AG10803 (cell line): ENCODE data around the gene ATAD3C.
"Not testable (repeated sequence)": the region's sequence is repeated elsewhere in the genome, so short reads cannot be mapped to it uniquely, and the experiment has no call there.

ENCODE experiments used
- DNase-seq: peaks from one replicate; pipeline ENCODE4 v3.0.0; 2010; ENCODE audit warnings: low read depth
- H3K4me3 ChIP-seq: 2 replicates; pipeline ENCODE4 v1.5.1; 2011; ENCODE audit warnings: mild to moderate bottlenecking, low read length, control low read depth
- TF ChIP-seq, protein P1 (sequence below): conservative IDR thresholded peaks from 2 replicates; pipeline ENCODE4 v1.5.1; 2011; ENCODE audit warnings: mild to moderate bottlenecking, low read length, control low read depth, inconsistent platforms

The ATAD3C gene

DNA sequence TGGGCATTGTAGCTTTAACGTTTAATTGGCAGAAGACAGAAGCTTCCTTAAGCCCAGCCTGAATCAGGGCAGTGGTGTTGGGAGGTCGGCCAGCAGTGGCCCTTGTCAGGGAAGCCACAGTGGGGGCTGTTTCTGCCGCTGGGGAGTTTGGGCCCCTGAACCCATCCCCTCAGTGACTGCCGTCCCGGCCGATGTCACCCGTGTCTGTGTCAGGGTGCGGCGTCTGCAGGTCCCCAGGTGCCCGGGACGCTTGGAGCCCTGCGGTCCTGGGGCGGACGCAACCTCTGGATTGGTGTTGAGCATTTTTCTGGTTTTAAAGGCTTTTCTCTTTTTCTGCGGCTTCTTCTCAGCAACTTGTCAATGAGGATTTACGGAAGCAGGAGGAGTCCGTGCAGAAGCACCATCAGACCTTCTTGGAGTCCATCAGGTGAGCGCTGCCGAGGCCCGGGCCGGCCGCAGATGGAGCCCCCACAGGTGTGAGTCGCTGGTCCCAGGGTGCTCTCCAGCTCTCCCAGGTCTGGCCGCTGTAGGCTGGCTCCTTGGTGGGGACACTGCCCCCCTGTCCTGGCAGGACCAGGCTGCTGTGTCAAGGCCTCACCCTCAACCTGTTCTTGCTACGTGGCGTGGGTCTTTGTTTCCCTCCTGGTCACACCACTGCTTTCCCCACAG is 2.3 kb downstream of the ATAD3C start:
- no peak overlapping the region for H3K4me3 ChIP-seq
- DNase-seq, result no peak
- TF ChIP-seq, protein P1, sequence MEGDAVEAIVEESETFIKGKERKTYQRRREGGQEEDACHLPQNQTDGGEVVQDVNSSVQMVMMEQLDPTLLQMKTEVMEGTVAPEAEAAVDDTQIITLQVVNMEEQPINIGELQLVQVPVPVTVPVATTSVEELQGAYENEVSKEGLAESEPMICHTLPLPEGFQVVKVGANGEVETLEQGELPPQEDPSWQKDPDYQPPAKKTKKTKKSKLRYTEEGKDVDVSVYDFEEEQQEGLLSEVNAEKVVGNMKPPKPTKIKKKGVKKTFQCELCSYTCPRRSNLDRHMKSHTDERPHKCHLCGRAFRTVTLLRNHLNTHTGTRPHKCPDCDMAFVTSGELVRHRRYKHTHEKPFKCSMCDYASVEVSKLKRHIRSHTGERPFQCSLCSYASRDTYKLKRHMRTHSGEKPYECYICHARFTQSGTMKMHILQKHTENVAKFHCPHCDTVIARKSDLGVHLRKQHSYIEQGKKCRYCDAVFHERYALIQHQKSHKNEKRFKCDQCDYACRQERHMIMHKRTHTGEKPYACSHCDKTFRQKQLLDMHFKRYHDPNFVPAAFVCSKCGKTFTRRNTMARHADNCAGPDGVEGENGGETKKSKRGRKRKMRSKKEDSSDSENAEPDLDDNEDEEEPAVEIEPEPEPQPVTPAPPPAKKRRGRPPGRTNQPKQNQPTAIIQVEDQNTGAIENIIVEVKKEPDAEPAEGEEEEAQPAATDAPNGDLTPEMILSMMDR, result no peak

DNA sequence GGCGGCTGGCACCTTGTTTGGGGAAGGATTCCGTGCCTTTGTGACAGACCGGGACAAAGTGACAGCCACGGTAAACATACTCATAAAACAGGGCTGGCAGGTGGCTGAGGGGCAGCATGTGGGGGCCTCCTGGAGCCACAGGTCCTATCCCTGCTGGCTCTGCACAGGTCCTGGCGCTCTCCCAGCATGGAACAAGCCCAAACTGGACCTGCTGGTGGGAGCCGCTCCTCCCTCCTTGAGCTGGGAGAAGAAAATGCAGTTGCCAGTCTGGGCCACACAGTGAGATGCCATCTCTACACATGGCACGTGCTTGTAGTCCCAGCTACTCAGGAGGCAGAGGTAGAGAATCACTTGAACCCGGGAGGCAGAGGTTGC is 2.9 kb downstream of the ATAD3C start:
- not testable (repeated sequence) for H3K4me3 ChIP-seq, DNase-seq

DNA sequence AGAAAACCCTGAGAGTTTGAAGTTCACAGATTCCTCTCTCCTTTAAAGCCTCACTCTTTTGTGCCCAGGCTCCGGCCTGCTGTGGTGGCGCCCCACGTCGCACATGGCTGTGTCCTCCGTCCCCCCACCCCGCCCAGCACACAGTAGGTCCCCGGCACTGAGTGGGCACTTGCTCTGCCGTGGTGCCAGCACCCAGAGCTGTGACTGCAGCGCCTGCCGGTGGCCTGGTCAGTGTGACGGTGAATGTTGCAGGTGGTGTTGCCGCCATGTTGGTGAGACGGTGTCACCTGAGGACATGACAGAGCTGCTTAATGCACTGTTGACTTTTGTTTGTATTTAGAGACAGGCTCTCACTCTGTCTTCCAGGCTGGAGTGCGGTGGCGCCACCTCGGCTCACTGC is 3.4 kb downstream of the ATAD3C start:
- TF ChIP-seq, protein P1, result no peak
- H3K4me3 ChIP-seq, result no peak overlapping the region
- DNase-seq, result no peak

DNA sequence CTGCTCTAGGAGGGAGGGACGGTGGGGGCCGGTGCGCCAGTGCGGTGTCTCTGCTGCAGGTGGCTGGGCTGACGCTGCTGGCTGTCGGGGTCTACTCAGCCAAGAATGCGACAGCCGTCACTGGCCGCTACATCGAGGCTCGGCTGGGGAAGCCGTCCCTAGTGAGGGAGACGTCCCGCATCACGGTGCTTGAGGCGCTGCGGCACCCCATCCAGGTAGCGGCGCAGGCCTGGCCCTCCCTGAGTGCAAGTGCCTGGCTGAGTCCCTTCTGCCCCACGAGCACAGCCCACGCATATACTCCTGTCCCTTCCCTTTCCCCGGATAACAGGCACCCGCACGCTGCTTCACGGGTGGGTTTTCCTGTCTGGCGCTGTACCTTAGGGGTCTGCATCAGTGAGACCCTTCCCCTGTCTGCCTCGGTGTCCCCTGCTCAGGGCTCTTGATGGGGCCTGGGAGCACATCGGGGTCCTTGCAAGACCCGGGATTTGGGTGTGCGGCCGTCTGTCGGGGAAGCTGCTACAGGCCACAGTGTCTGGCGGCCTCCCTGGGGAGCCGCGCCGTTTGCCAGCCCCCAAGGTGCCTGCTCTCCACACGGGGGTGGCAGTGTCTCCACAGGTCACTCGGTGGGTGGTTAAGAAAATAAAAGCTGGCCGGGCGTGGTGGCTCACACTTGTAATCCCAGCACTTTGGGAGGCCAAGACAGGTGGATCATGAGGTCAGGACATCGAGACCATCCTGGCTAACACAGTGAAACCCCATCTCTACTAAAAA is 5.0 kb downstream of the ATAD3C start:
- H3K4me3 ChIP-seq, DNase-seq: not testable (repeated sequence)

DNA sequence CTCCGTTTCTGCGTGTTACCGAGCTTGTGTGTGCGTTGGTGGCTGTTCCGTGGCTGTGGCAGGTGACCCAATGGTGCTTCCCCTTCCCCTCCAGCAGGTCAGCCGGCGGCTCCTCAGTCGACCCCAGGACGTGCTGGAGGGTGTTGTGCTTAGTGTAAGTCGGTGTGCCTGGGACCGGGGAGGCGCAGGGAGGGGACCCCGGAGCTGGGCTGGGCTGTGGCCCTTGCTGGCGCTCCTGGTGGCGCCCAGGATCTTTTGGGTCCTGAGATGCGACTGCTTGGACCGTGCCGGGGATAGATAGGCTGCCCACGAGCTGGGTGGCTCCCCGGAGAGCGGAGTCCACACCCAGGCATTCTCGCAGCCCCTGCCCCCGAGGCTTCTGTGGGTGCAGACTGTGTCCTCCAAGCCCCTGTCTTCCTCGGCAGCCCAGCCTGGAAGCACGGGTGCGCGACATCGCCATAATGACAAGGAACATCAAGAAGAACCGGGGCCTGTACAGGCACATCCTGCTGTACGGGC is 5.9 kb downstream of the ATAD3C start:
- DNase-seq, result no peak
- no peak overlapping the region for H3K4me3 ChIP-seq
- TF ChIP-seq, protein P1, result no peak

DNA sequence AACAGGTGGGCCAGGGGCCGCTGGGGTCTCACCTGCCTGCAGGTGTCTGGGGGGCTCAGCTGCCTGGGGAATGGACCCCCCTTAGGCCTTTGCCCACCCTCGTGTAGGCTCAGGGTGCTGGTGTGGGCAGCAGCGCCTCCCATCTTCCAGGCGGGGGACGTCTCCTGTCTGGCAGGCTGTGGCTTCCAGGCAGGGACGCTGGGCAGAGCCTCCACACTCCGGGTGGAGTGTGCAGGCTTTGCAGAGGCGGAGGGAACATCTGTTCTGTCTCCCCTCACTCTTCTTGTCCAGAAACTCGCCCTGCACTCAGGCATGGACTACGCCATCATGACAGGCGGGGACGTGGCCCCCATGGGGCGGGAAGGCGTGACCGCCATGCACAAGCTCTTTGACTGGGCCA is 6.4 kb downstream of the ATAD3C start:
- DNase-seq, H3K4me3 ChIP-seq: not testable (repeated sequence)

DNA sequence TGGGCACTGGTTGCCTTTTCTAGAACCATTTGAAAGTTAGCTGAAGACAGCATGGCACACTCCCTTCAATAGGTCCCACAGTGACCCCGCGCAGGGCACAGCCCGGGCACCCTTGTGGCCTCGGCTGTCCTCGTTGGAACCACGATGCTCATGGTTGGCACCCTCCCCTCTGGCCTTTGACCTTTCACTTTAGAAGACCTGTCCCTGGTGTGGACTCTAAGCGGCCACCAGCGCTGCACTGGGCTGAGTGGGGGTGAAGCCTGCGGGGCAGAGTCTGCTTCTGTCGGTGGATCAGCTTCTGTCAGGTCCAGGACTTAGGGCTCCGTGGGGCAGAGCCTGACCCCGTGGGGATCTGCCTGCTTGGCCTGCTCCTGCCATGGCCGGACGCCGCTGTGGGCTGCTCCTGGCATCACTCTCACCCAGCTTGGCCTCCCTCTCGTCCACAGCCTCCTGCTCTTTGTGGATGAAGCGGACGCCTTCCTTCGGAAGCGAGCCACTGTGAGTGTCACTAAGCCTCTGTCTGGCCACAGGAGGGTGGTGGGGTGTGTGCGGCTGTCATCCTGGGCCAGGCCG is 7.3 kb downstream of the ATAD3C start:
- DNase-seq, H3K4me3 ChIP-seq: not testable (repeated sequence)

DNA sequence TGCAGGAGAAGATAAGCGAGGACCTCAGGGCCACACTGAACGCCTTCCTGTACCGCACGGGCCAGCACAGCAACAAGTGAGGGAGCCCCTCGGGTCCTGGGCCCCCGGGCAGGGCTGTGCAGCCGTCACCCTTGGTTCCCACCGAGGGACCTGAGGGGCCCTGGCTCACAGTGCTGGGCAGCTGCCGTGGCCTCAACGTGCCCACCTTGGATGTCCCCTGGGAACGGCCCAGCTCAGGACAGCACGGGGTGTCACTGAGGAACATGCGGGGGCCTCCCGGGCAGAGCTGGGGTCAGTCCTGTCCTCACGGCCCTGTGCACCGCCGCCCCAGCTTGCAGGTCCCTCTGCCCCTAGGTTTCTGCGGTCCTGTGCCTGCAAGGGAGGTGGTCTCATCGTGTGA is 9.7 kb downstream of the ATAD3C start:
- DNase-seq, result not testable (repeated sequence)

DNA sequence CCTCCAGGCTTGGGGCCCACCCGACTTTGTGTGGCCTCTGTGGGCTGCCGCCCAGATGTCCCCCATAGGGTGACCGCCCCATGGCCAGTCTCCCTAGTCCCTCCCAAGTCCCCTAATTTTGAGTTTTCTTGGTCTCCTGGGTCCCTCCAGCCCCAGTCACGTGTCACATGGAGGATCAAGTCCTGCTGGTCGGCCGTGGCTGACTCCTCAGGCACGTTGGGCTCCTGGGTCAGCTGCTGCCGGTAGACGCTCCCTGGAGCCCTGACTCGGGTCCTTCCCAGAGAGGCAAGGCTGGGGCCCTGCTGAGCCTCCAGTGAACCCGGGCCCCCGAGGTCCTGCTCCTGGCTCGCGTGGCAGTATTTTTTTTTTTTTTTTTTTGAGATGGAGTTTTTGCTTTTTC is 10.2 kb downstream of the ATAD3C start:
- not testable (repeated sequence) for H3K4me3 ChIP-seq, DNase-seq

More for the DNA sequence above, 9.7 kb downstream of the ATAD3C start:
- not testable (repeated sequence) for H3K4me3 ChIP-seq

DNA sequence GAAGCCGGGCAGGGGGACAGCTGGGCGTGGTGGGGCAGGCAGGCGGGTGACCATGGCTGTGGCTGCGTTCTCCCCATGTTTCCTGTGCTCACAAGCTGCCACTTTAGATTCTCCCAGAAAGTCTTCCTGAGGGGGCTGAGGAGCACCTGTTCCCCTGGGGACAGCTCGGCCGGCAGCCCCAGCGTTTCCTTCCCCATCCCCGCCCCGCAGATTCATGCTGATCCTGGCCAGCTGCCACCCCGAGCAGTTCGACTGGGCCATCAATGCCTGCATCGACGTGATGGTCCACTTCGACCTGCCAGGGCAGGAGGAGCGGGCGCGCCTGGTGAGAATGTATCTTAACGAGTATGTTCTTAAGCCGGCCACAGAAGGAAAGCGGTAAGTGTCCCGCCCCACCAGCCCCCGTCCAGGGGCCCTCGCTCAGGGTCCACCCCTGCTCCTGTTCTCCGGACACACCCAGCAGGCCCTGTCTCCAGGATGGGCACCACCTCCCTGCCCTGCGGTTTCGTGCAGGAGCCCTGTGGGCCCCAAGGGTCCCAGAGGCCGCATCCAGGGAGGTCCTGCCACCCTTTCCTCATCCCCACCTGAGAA is 11.1 kb downstream of the ATAD3C start:
- TF ChIP-seq, protein P1, result no peak
- no peak for DNase-seq

More for the DNA sequence above, 11.1 kb downstream of the ATAD3C start:
- H3K4me3 ChIP-seq, result no peak overlapping the region
